Measurements from ENCODE around the gene PTCD1. TPM values are rescaled to one million over a fixed set of nuclear protein-coding genes. Genes with fewer than 3 reads are reported as not detected.

PTCD1 gene
- total and polyA plus RNA-seq, 9 of the 15 experiments (the other 6 are each of a cell fraction or from before 2014, with no cell fraction given), result 0.46 to 17.1 (median 6.2) TPM

DNA sequence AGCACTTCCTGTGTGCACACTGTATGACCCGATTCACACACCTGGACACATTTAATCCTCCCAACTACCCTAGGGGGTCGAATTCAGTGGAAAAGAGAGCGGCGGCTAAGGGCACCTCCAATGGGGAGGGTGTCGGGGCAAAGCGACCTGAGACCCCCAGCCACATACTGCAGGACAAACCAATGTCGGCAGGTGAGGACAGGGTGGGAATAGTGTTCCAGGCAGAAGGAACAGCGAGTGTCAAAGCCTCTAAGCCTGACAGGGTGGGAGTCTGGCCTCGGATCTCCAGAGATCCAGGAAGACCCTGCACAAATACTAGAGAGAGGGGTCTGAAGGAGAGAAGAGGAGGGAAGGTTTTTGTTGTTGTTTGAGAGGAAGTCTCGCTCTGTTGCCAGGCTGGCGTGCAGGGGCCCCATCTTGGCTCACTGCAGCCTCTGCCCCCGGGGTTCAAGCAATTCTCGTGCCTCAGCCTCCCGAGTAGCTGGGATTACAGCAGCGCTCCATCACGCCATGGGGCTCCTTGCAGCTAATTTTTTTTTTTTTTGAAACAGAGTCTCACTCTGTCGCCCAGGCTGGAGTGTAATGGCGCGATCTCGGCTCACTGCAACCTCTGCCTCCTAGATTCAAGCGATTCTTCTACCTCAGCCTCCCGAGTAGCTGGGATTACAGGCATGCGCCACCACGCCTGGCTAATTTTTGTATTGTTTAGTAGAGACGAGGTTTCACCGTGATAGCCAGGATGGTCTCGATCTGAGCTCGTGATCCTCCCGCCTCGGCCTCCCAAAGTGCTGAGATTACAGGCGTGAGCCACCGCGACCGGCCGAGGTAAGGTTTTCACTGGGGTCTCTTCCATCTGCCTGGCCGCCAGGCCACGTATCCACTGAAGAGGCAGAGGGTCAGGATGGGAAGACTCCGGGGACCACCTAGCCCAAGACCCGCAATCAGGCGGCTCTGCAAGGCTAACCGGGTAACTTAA, 65.2 kb downstream of the PTCD1 start (continued):
- TF ChIP-seq MCM3 (IDR thresholded peaks at IDR 0.05) (no peak), SIN3A (IDR thresholded peaks at IDR 0.05; ENCODE audit: borderline replicate concordance in 2 of 2, control insufficient read depth in 1 of 2, low read depth in 2 of 2, low read length in 2 of 2) (no peak), HDAC8 (tag; IDR thresholded peaks at IDR 0.05) (no peak), ZNF830 (CRISPR knock-in tag; IDR thresholded peaks at IDR 0.05) (no peak), ZNF586 (CRISPR knock-in tag; conservative IDR thresholded peaks at IDR 0.05) (no peak), RBFOX2 (IDR thresholded peaks at IDR 0.05; ENCODE audit: low read depth, low read length) (no peak), ZNF766 (CRISPR knock-in tag; conservative IDR thresholded peaks at IDR 0.05) (0 out of 2 replicates have a peak, but pooled peaks have one; percentile 37), ZNF121 (CRISPR knock-in tag; conservative IDR thresholded peaks at IDR 0.05) (no peak), MAFK (IDR thresholded peaks at IDR 0.05; ENCODE audit: low read length) (no peak)
- TF ChIP-seq, protein P1, sequence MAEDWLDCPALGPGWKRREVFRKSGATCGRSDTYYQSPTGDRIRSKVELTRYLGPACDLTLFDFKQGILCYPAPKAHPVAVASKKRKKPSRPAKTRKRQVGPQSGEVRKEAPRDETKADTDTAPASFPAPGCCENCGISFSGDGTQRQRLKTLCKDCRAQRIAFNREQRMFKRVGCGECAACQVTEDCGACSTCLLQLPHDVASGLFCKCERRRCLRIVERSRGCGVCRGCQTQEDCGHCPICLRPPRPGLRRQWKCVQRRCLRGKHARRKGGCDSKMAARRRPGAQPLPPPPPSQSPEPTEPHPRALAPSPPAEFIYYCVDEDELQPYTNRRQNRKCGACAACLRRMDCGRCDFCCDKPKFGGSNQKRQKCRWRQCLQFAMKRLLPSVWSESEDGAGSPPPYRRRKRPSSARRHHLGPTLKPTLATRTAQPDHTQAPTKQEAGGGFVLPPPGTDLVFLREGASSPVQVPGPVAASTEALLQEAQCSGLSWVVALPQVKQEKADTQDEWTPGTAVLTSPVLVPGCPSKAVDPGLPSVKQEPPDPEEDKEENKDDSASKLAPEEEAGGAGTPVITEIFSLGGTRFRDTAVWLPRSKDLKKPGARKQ (CRISPR knock-in tag; IDR thresholded peaks at IDR 0.05), result peak; percentile 89; the same call in 1 of the 2 replicates
- TF ChIP-seq, protein P2, sequence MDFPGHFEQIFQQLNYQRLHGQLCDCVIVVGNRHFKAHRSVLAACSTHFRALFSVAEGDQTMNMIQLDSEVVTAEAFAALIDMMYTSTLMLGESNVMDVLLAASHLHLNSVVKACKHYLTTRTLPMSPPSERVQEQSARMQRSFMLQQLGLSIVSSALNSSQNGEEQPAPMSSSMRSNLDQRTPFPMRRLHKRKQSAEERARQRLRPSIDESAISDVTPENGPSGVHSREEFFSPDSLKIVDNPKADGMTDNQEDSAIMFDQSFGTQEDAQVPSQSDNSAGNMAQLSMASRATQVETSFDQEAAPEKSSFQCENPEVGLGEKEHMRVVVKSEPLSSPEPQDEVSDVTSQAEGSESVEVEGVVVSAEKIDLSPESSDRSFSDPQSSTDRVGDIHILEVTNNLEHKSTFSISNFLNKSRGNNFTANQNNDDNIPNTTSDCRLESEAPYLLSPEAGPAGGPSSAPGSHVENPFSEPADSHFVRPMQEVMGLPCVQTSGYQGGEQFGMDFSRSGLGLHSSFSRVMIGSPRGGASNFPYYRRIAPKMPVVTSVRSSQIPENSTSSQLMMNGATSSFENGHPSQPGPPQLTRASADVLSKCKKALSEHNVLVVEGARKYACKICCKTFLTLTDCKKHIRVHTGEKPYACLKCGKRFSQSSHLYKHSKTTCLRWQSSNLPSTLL (IDR thresholded peaks at IDR 0.05), result no peak
